Hepatocyte (in vitro differentiated cells): ENCODE results near the gene GLDC. TPM values are rescaled to one million over a fixed set of nuclear protein-coding genes. Genes with fewer than 3 reads are reported as not detected.

Source experiments
- DNase-seq: peaks from one replicate; pipeline ENCODE4 v3.0.0-alpha.2; 2016; ENCODE audit warnings: low spot score
- H2AFZ ChIP-seq: fragments of 200-600 bp; sonication (generic); 2 replicates; pipeline ENCODE4 v1.6.0; 2016; ENCODE audit warnings: antibody characterized with exemption, mild to moderate bottlenecking
- H3K27ac ChIP-seq: fragments of 200-600 bp; sonication (generic); 2 replicates; pipeline ENCODE4 v1.5.1; 2016; ENCODE audit warnings: mild to moderate bottlenecking
- H3K27me3 ChIP-seq: fragments of 200-600 bp; sonication (generic); 2 replicates; pipeline ENCODE4 v1.6.1; 2016
- H3K36me3 ChIP-seq: fragments of 200-600 bp; sonication (generic); replicated peaks from 2 replicates; pipeline ENCODE4 v1.5.1; 2016; ENCODE audit warnings: low read depth; ENCODE audit not compliant: insufficient read depth
- H3K4me1 ChIP-seq: fragments of 200-600 bp; sonication (generic); 2 replicates; pipeline ENCODE4 v1.5.1; 2016; ENCODE audit warnings: mild to moderate bottlenecking, moderate library complexity; ENCODE audit not compliant: insufficient read depth
- H3K4me2 ChIP-seq: fragments of 200-600 bp; sonication (generic); 2 replicates; pipeline ENCODE4 v1.6.0; 2016
- H3K4me3 ChIP-seq: fragments of 200-600 bp; sonication (generic); 2 replicates; pipeline ENCODE4 v1.5.1; 2016; ENCODE audit warnings: mild to moderate bottlenecking
- H3K79me2 ChIP-seq: fragments of 200-600 bp; sonication (generic); 2 replicates; pipeline ENCODE4 v1.6.0; 2017; ENCODE audit warnings: mild to moderate bottlenecking
- H3K9me2 ChIP-seq: fragments of 200-600 bp; sonication (generic); replicated peaks from 2 replicates; pipeline ENCODE4 v1.6.0; 2017; ENCODE audit warnings: mild to moderate bottlenecking; ENCODE audit not compliant: insufficient read depth
- H3K9me3 ChIP-seq: fragments of 200-600 bp; sonication (generic); 2 replicates; pipeline ENCODE4 v1.5.1; 2016; ENCODE audit warnings: low read depth, mild to moderate bottlenecking
- H4K20me1 ChIP-seq: fragments of 200-600 bp; sonication (generic); 2 replicates; pipeline ENCODE4 v1.6.0; 2016; ENCODE audit warnings: mild to moderate bottlenecking; ENCODE audit not compliant: insufficient read depth, poor library complexity, severe bottlenecking
- CTCF ChIP-seq: fragments of 200-600 bp; sonication (generic); IDR thresholded peaks from 2 replicates; pipeline ENCODE4 v1.5.1; 2016; ENCODE audit warnings: antibody characterized with exemption, mild to moderate bottlenecking; ENCODE audit not compliant: poor library complexity
- EZH2 ChIP-seq: fragments of 200-600 bp; sonication (generic); IDR thresholded peaks from 2 replicates; pipeline ENCODE4 v1.6.1; 2016; ENCODE audit warnings: antibody characterized with exemption, mild to moderate bottlenecking, borderline replicate concordance
- EZH2phosphoT487 ChIP-seq: fragments of 200-600 bp; sonication (generic); IDR thresholded peaks from one replicate; pipeline ENCODE4 v1.6.1; 2018; ENCODE audit warnings: antibody characterized with exemption, mild to moderate bottlenecking, low read depth, moderate library complexity; ENCODE audit not compliant: unreplicated experiment, severe bottlenecking
- WGBS: methylation state at CpG from one replicate; pipeline ENCODE4 v1.1.6; 2016; ENCODE audit warnings: low lambda C conversion rate; ENCODE audit errors: missing lambda C conversion rate; 5-methylcytosine and 5-hydroxymethylcytosine counted together
- polyA plus RNA-seq: library from polyadenylated mRNA; unstranded; fragments of >200 nt; fragmentation: Nextera tagmentation; extraction: Ambion mirVana; gene quantifications from 2 replicates; pipeline ENCODE4 v1.2.1, GENCODE V29; 2016
- total RNA-seq: library from RNA; depleted of rRNA; stranded (reverse); fragments of >200 nt; gene quantifications from 2 replicates; pipeline ENCODE4 v1.2.3, GENCODE V29; 2014

Gene GLDC
- total and polyA plus RNA-seq, 2 experiments from 2014 or later, result 15.6 to 18.4 TPM

- H3K4me2 ChIP-seq, result no peak overlapping the region
- no peaks in the 10 kb centered on the region for H3K9me2 ChIP-seq
- no peaks in the 10 kb centered on the region for H3K36me3 ChIP-seq
- no peaks in the 10 kb centered on the region for H4K20me1 ChIP-seq
- H3K79me2 ChIP-seq, result peaks cover 16% of the 10 kb centered on the region
- H3K27ac ChIP-seq, result no peak overlapping the region
- TF ChIP-seq CTCF, result no peak
- no peak overlapping the region for H2AFZ ChIP-seq
- no peaks in the 10 kb centered on the region for H3K27me3 ChIP-seq
- H3K9me3 ChIP-seq, result no peaks in the 10 kb centered on the region
- no peak for DNase-seq
- peaks cover 3% of the 10 kb centered on the region for H3K4me1 ChIP-seq
- WGBS, result 87% methylated on average over 2 of the region's 2 CpGs
- no peak overlapping the region for H3K4me3 ChIP-seq
Observed at GRCh38 chr9:6490863-6491262, 154.7 kb downstream of the GLDC start.

- Histone ChIP-seq H2AFZ (no peak overlapping the region), H3K9me3 (no peaks in the 10 kb centered on the region), H3K4me3 (no peak overlapping the region), H3K79me2 (peaks cover 16% of the 10 kb centered on the region), H3K9me2 (no peaks in the 10 kb centered on the region), H3K4me2 (no peak overlapping the region), H3K36me3 (no peaks in the 10 kb centered on the region), H4K20me1 (no peaks in the 10 kb centered on the region), H3K27ac (no peak overlapping the region), H3K4me1 (peaks cover 3% of the 10 kb centered on the region), H3K27me3 (no peaks in the 10 kb centered on the region)
- 75% methylated on average over 1 of the region's 1 CpG for WGBS
- DNase-seq, result no peak
- TF ChIP-seq EZH2phosphoT487 (no peak), EZH2 (no peak), CTCF (no peak)
Observed at GRCh38 chr9:6489099-6489498, 156.4 kb downstream of the GLDC start.

- WGBS, result 92% methylated on average over 7 of the region's 7 CpGs
- peaks cover 16% of the 10 kb centered on the region for H3K79me2 ChIP-seq
Observed at GRCh38 chr9:6488395-6488794, 157.1 kb downstream of the GLDC start.

More at GRCh38 chr9:6488395-6488794, 157.1 kb downstream of the GLDC start:
- Histone ChIP-seq H4K20me1 (no peaks in the 10 kb centered on the region), H3K36me3 (no peaks in the 10 kb centered on the region), H3K9me3 (no peaks in the 10 kb centered on the region), H3K4me2 (no peak overlapping the region), H3K4me3 (no peak overlapping the region), H3K27ac (no peak overlapping the region), H2AFZ (no peak overlapping the region), H3K9me2 (no peaks in the 10 kb centered on the region), H3K4me1 (peaks cover 3% of the 10 kb centered on the region), H3K27me3 (no peaks in the 10 kb centered on the region)
- no peak for DNase-seq
- TF ChIP-seq EZH2 (no peak), EZH2phosphoT487 (no peak), CTCF (no peak)
